GM18858 (cell line): ENCODE measurements around the gene DENND1A.
"Not testable (repeated sequence)": the region's sequence is repeated elsewhere in the genome, so short reads cannot be mapped to it uniquely, and the experiment has no call there.

Source experiments
- ATAC-seq: cut with Tn5 transposase; IDR thresholded peaks from one replicate; pipeline ENCODE4 v1.9.1; 2021; ENCODE audit not compliant: unreplicated experiment

DENND1A gene, protein sequence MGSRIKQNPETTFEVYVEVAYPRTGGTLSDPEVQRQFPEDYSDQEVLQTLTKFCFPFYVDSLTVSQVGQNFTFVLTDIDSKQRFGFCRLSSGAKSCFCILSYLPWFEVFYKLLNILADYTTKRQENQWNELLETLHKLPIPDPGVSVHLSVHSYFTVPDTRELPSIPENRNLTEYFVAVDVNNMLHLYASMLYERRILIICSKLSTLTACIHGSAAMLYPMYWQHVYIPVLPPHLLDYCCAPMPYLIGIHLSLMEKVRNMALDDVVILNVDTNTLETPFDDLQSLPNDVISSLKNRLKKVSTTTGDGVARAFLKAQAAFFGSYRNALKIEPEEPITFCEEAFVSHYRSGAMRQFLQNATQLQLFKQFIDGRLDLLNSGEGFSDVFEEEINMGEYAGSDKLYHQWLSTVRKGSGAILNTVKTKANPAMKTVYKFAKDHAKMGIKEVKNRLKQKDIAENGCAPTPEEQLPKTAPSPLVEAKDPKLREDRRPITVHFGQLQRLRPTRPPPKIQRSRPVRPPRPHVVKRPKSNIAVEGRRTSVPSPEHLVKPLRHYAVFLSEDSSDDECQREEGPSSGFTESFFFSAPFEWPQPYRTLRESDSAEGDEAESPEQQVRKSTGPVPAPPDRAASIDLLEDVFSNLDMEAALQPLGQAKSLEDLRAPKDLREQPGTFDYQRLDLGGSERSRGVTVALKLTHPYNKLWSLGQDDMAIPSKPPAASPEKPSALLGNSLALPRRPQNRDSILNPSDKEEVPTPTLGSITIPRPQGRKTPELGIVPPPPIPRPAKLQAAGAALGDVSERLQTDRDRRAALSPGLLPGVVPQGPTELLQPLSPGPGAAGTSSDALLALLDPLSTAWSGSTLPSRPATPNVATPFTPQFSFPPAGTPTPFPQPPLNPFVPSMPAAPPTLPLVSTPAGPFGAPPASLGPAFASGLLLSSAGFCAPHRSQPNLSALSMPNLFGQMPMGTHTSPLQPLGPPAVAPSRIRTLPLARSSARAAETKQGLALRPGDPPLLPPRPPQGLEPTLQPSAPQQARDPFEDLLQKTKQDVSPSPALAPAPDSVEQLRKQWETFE

DNA sequence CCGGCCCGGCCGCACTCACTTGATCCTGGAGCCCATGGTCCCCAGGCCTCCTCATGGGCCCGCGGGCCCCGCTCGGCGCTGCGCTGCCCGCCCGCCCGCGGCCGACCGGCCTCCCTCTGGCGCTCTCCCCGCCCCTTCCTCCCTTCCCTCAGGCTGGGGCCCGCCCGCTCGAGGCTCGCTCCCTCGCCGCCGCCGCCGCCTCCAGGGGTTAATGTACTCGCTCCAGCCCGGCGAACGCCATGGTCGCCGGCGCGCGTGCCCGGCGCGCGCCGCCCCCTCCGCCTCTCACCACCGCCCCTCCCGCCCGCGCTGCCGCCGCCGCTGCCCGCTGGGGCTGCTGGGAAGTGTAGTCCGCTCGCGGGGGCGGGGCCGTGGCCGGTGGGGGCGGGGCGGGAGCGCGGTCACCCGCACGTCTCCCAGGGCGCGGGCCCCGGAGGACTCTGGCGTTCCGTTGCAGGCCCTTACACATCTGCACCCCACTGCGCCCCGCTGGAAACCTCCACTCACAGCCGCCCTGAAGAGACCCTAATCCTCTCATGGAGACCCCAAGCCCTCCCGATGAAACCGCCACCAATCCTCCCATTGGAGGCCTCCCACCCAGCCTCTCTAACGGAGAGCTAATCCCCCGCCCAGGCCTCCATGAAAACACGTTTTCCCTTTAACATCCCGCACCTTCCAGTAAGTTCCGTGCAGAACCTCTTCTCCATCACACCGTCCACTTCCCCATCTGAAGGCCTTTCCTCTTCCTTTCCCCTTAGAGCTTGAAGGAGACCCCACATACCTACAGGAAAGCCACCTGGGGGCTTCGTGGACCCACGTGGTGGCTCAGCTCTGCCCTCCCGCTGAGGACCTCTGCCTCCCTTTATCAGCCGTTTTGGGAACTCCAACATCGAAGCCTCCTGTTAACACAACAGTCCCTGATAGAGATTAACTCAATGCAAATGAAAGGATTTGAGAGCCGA, at the start of gene DENND1A:
TSS of gene DENND1A (minus strand) at position 257 of the 962 bp plus-strand sequence. CDS start at position 36, 221 bp downstream.
- peak; percentile 57 for ATAC-seq

DNA sequence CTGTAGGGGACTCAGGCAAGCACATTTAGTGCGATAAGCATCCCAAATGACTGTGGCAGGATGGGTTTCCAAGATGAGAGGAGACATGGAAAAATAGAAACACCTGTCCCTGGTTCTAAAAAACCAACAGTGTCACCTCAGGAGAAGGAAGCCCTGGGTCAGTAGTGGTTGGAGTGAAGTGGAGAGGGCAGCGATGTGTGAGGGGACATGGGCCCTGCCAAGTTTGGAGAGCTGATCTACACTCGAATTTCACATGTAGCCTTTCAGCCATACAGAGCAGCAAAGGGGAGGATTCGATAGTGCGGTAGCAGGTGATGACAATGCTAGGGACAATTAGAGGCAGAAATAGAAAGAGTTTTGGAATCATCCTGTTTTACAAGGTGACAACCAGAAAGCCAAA, 49.1 kb upstream of the DENND1A start:
- no peak for ATAC-seq

DNA sequence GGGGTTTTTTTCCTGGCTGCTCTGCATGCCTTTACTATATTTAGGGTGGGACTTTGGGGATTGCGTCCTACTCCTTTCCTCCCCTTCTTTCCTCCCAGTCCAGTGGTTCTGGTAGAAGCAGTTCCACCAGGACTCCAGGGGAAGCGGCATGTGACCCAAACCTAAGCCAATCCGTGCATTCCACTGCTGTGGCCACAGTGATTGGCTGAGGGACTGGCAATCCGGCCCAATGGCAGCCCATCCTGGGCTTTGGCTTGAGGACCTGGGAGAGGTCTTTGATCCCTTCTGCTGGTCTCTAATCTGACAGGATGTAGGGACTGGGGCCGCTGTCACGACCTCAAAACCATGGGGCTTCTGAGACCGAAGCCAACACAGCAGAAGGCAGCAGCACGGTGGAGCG, 46.7 kb upstream of the DENND1A start:
- ATAC-seq = not testable (repeated sequence)

DNA sequence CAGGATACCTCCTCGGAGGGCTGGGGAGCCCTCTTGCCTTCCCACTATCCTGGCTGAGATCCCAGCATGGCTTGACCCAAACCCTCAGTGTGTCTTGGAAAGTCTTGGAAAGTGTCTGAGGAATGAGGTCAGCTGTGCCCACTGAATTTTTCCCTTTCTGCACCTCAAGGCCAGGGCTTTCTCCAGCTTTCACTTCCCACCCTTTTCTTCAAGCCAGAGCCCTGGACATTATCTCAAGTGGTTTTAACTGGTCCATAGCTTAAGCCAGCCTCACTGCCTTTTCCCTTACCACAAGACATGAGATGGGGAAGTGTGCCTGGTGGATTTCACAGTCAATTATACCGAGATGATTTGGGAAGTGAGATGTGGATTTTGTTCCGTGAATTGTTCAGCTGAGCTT, 45.9 kb upstream of the DENND1A start:
- ATAC-seq = no peak

DNA sequence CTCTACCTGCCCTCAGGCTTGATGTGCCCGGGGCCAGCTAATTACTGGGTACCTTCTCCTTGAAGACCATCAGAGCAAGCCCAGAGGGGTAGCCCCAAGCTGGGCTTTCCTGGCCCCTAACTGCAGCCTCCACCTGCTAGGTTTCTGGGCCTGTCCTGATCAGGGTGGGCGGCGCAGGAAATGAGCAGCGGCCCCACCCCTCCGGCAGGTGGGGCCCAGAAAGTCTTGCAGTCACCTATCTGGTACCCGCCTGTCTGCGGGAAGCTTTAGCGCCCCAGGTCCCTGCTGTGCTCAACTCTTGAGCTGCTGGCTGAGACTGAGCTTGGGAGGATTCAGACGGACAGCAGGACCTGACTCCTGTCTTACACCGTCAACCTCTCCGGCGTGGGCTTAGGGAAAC, 44.5 kb upstream of the DENND1A start:
- ATAC-seq = no peak

DNA sequence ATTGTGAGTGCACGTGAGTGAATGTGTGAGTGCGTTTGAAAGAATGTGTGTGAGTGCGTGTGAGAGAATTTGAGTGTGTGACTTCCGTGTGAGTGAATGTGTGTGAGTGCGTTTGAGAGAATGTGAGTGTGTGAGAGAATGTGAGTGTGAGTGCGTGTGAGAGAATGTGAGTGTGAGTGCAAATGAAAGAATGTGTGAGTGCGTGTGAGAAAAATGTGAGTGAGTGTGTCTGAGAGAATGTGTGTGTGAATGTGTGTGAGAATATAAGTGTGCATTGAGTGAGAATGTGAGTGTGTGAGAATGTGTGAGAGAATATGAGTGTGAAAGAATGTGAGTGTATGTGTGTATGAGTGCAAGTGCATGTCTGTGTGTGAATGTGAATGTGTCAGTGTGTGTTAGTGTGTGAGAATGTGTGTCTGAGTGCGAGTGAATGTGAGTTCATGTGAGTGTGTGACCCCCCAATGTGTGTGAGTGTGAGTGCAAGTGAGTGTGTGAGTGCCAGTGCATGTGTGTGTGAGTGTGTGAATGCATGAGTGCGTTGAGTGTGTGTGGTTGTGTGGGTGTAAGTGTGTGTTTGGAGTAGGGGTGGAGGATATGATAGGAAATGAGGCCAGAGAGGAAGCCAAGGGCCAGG, 43.8 kb upstream of the DENND1A start:
- no peak for ATAC-seq

DNA sequence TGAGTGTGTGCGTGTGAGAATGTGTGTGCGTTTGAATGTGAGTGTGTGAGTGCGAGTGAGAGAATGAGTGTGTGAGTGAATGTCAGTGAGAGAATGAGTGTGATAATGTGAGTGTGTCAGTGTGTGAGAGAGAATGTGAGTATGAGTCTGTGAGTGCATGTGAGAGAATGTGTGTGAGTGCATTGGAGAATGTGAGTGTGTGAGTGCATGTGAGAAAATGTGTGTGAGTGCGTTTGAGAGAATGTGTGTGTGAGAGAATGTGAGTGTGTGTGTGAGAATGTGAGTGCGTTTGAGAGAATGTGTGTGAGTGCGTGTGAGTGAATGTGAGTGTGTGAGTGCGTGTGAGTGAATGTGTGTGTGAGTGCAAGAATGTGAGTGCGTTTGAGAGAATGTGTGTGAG, 42.7 kb upstream of the DENND1A start:
- no peak for ATAC-seq

DNA sequence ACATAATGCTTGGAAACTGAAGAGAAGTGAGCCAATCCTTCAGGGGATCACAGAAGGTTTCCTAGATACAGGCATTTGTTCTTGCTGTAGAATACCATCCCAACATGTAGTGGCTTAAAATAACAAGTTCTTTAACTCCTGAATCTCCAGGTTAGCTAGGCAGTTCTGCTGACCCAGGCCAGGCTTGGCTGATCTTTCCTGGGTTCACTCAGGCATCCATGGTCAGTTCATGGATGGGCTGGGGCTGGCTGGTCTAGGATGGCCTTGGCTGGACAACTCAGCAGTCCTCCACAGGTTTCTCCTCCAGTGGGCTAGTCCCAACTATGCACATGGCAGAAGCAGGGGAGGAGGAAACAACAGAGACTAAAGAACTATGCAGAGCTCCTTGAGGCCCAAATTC, 37.4 kb upstream of the DENND1A start:
- ATAC-seq = no peak

DNA sequence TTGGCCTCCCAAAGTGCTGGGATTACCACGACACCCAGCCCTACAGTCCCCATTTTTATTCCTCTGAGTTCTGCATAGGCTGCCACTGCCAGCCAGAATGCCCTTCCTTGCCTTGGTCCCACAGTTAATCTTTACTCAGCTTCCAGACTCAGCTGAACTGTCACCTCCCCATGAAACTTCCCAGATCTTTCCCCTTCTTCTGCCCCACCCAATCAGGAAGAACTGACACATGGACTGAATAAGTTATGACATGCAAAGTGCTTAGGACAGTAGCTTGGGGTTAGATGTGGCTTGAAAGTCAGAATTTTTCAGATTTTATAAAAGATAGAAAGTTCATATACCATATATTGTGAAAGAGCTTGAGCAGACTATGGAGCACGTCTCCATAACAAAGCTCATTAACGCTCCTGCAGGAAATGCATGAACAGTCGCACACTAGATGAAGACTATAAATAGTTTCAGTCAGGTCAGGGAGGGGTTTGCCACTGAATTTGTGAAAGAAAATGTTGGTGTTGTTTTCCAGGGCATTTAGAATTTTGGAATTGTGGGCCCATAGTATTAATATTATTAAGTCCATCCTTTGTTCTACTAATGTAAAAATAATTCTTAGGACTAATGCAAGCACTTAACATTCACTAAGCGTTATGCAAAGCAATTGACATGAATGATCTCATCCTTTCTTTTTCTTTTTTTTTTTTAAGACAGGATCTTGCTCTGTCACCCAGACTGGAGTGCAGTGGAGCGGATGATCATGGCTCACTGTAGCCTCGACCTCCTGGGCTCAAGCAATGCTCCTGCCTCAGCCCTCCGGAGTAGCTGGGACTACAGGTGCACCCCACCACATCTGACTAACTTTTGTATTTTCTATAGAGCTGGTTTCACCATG, 36.1 kb upstream of the DENND1A start:
- no peak for ATAC-seq

DNA sequence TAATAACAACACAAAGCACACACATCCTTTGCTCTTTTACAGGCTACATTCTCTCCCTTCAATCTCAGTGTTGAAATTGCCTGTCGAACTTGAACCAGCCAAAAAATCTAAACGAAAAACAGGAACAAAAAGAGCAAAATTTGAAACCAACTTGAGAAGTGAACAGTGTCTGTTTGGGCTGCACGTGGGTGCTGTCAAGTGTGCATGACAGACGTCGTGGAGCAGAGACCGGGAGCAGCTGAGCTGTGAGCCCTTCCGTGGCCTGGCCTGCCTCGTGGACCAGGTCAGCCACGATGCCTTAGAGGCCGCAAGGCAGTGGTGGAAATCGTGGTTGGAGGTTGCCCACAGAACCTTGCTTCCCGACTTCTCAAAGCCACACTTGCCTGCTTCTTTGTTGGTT, 34.8 kb upstream of the DENND1A start:
- ATAC-seq = no peak

DNA sequence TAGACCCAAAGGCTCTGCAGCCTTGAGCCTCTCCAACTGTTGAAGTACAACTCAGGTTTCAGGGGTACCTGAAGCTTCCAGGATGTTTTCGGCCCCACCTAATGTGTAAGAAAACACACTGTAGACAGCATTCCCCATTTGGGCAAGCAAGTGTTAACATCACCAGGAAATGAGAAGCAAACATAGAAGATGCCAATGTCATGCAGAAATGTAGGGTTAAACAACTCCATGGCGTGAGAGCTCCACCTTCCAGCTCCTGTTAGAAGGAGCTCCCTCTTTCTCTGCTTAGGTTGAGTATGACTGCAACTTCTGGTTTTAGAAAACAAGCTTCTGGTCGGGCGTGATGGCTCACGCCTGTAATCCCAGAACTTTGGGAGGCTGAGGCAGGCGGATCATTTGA, 31.0 kb upstream of the DENND1A start:
- no peak for ATAC-seq

DNA sequence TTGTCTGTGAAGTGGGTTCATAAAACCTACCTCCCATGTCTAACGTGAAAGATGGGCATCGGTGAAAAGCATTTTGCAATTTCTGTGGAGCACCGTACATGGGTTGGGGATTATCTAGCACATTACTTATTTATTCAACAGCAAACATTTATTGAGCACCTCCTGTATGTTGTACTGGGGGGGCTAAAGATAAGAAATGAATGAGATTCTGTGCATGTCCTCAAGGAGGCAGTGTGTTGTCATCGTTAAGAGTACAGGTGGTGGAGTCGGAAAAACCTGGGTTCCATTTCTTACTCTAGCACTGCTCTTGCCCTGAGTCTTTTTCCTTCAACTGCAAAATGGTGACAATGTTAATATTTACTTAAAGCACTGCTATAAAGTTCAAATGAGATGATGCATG, 30.4 kb upstream of the DENND1A start:
- ATAC-seq = no peak

DNA sequence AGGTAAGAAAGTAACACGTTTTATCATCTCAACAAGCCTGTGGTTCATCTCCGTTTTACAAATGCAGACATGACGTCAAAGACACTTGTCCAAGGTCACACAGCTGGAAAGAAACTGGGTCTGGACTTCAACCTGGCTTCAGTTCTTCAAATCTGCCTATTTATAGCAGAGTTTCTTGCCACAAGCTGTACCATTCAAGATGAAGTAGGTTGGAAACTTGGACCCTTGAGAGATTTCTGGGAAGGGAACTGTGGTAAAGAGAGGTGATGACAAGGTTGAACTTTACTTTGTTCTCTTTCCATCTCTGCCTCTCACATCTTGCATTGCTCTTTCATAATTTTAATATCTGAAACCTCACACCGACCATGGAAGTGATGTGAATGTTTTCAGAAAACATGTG, 29.9 kb upstream of the DENND1A start:
- ATAC-seq = no peak

DNA sequence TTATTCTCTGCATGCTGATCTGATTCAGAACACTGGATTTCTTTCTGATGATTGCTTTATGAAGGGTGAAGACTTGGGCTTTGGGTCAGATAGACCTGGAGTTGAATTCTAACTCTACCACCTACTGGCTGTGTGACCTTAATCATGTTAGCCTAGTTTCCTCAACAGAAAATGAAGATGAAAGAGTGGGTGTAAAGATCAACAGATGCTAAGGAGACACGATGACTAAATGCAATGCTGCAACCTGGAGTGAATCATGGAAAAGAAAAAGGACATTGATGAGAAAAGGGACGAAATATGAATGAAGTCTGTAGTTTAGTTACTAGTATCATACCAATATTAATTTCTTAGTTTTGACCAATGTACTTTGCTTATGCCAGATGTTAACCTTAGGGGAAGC, 27.8 kb upstream of the DENND1A start:
- ATAC-seq = no peak

DNA sequence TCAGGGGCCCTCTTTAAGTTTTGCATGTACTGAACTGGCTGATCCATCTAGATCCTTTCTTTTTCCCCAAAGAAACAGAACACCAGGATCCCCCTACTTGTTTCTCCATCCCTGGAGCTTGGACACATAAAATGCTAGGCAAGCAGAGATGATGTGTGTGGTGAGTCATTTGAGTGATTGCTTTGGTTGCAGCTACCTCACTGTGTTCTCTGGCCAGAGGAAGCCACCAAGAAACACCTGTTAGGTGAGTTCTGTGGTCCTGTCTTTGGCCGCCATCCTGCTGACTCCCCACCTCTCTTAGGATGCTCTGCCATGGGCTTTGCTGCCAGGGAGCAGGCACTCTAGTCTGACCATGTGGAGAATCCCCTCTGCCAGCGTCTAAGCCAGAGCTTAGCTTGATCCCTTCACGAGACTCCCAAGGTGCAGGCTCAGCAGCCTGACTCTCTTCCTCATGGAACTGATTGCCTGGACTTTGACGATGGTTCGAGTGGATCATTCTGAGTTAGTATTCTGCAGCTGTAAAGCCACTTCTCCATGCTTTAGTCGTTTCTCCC, 27.3 kb upstream of the DENND1A start:
- no peak for ATAC-seq

DNA sequence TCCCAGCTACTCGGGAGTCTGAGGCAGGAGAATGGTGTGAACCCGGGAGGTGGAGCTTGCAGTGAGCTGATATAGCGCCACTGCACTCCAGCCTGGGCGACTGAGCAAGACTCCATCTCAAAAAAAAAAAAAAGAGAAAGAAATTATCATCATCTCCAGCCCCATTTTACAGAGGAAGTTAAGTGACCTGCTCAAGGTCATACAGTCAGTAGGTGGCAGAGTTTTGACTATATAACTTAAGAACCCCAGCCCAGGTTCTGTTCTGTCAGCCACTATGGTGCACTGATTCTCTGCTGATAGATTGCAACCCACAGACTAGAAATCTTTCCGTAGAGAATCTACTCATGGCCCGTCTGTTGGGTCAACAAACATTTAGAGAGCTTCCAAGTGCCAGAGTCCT, 25.7 kb upstream of the DENND1A start:
- no peak for ATAC-seq

DNA sequence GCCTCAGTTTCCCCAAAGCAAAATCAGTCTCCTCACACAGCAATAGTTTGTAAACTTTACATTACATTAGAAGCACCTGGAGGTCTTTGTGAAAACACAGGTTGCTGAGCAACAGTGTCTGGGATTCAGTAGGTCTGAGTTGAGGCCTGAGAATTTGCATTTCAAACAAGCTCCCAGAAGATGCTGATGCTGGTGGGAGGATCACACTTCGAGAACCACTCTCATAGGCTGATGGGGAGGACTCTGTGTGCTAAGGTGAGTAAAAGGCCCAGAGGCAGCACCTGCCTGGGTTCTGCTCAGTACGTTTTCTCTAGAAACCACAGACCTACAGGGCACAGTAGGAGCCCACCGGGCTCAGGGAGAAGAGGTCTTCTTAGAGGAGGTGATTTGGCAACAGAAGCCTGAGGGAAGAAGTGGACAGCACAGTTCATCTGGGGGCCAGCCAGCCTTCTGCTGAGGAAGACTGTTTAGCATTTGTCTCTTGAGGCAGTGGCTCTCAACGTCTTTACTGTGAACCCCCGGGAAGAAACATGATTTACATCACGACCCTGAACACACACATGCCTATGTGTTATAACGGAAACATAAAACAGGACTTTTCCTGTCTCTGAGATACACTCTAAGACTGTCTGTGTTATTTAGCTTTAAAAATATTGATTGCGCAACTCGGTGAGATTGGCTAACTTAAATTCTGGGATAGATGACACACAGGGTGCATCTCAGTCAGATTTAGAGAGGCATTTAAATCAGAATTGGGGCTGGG, 24.8 kb upstream of the DENND1A start:
- no peak for ATAC-seq
